Vagina (tissue), 2 donors: ENCODE measurements around the gene POLR3GL.
A peak's percentile ranks its signal among the peaks of the same experiment; 100 is the strongest.

ENCODE experiments used
- POLR2AphosphoS5 ChIP-seq, 2 donors: sonication (generic); formaldehyde crosslinking; IDR thresholded peaks; one replicate each; pipeline ENCODE4 v1.9.0; 2017; ENCODE audit warnings: antibody characterized with exemption in 2 of 2, mild to moderate bottlenecking in 2 of 2, low read depth in 1 of 2; ENCODE audit not compliant: insufficient read depth in 1 of 2
- TF ChIP-seq, protein P1 (sequence below), 3 experiments: fragments of 450-650 bp in 2 of 3; fragments of 200-600 bp in 1 of 3; sonication (generic) in 1 of 3; IDR thresholded peaks; one replicate each; pipeline ENCODE4 v1.5.1; 2017 to 2019; ENCODE audit warnings: antibody characterized with exemption in 3 of 3, mild to moderate bottlenecking in 2 of 3, moderate library complexity in 2 of 3

- TF ChIP-seq, protein P1, sequence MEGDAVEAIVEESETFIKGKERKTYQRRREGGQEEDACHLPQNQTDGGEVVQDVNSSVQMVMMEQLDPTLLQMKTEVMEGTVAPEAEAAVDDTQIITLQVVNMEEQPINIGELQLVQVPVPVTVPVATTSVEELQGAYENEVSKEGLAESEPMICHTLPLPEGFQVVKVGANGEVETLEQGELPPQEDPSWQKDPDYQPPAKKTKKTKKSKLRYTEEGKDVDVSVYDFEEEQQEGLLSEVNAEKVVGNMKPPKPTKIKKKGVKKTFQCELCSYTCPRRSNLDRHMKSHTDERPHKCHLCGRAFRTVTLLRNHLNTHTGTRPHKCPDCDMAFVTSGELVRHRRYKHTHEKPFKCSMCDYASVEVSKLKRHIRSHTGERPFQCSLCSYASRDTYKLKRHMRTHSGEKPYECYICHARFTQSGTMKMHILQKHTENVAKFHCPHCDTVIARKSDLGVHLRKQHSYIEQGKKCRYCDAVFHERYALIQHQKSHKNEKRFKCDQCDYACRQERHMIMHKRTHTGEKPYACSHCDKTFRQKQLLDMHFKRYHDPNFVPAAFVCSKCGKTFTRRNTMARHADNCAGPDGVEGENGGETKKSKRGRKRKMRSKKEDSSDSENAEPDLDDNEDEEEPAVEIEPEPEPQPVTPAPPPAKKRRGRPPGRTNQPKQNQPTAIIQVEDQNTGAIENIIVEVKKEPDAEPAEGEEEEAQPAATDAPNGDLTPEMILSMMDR (IDR thresholded peaks at IDR 0.05), result no peak
- TF ChIP-seq POLR2AphosphoS5 (IDR thresholded peaks at IDR 0.05; ENCODE audit: insufficient read depth in 1 of 2, low read depth in 1 of 2), result peak; percentile 92 to 98
Observed at GRCh38 chr1:145957443-145958319, 6.8 kb upstream of the POLR3GL start, which contains the start of gene LIX1L.
